ENCODE data around the gene KCTD1. TPM values are rescaled to one million over a fixed set of nuclear protein-coding genes. Genes with fewer than 3 reads are reported as not detected.

Gene KCTD1
- 4.4 and 5.5 TPM in 2 replicates for total RNA-seq

GRCh38 chr18:26548415-26549262 is at the start of gene KCTD1:
TSS of gene KCTD1 (minus strand) at chr18:26548553. CDS start at chr18:26548536, 17 bp downstream.
- intact Hi-C loops (cut with micrococcal nuclease) = loop anchor here (1.0 to 10.0 kb wide), 6 partner anchors 100 to 1196 kb away; partner anchors contain the start of genes SS18, TAF4B and ZNF521

- intact Hi-C loops (cut with micrococcal nuclease) = no loop called here
These were observed 45.3 kb upstream of the KCTD1 start for GRCh38 chr18:26593365-26594320.

- intact Hi-C loops (cut with micrococcal nuclease) = no loop called here
These were observed 36.4 kb upstream of the KCTD1 start for GRCh38 chr18:26584745-26585144.

- intact Hi-C loops (cut with micrococcal nuclease) = no loop called here
These were observed 31.7 kb upstream of the KCTD1 start for GRCh38 chr18:26579941-26580618.

GRCh38 chr18:26575865-26576217 is 27.5 kb upstream of the KCTD1 start:
- intact Hi-C loops (cut with micrococcal nuclease) = no loop called here

GRCh38 chr18:26574958-26575864 is 26.9 kb upstream of the KCTD1 start:
- intact Hi-C loops (cut with micrococcal nuclease) = no loop called here

GRCh38 chr18:26568926-26569665 is 20.7 kb upstream of the KCTD1 start:
- intact Hi-C loops (cut with micrococcal nuclease) = no loop called here

- intact Hi-C loops (cut with micrococcal nuclease) = no loop called here
These were observed 20.2 kb upstream of the KCTD1 start for GRCh38 chr18:26568513-26568912.

GRCh38 chr18:26566874-26567555 is 18.7 kb upstream of the KCTD1 start:
- intact Hi-C loops (cut with micrococcal nuclease) = no loop called here

- intact Hi-C loops (cut with micrococcal nuclease) = no loop called here
These were observed 17.2 kb upstream of the KCTD1 start for GRCh38 chr18:26565514-26565913.

- intact Hi-C loops (cut with micrococcal nuclease) = no loop called here
These were observed 14.7 kb upstream of the KCTD1 start for GRCh38 chr18:26563024-26563423.

- intact Hi-C loops (cut with micrococcal nuclease) = no loop called here
These were observed 14.2 kb upstream of the KCTD1 start for GRCh38 chr18:26562568-26562967.

GRCh38 chr18:26561769-26562168 is 13.4 kb upstream of the KCTD1 start:
- intact Hi-C loops (cut with micrococcal nuclease) = no loop called here

- intact Hi-C loops (cut with micrococcal nuclease) = no loop called here
These were observed 8.2 kb upstream of the KCTD1 start for GRCh38 chr18:26556573-26556972.

GRCh38 chr18:26555804-26556553 is 7.6 kb upstream of the KCTD1 start:
- intact Hi-C loops (cut with micrococcal nuclease) = no loop called here

GRCh38 chr18:26553943-26554342 is 5.6 kb upstream of the KCTD1 start:
- intact Hi-C loops (cut with micrococcal nuclease) = no loop called here

- intact Hi-C loops (cut with micrococcal nuclease) = no loop called here
These were observed 3.3 kb upstream of the KCTD1 start for GRCh38 chr18:26551695-26552081.

GRCh38 chr18:26550998-26551694 is 2.8 kb upstream of the KCTD1 start:
- intact Hi-C loops (cut with micrococcal nuclease) = no loop called here
